NCI-H345 (cell line): ENCODE measurements around the gene RBM44.
"Not testable (repeated sequence)": the region's sequence is repeated elsewhere in the genome, so short reads cannot be mapped to it uniquely, and the experiment has no call there.

Experiments
- DNase-seq: peaks from one replicate; lab custom pipeline; 2025; lab: John Stamatoyannopoulos, UW

The RBM44 gene

GRCh38 chr2:237783678-237784077, 14.9 kb upstream of the RBM44 start:
- not testable (repeated sequence) for DNase-seq

- no peak for DNase-seq
Observed at GRCh38 chr2:237786936-237787335, 11.6 kb upstream of the RBM44 start.

- DNase-seq = no peak
Observed at GRCh38 chr2:237790353-237790752, 8.2 kb upstream of the RBM44 start.

- DNase-seq = no peak
Observed at GRCh38 chr2:237791977-237792727, 6.4 kb upstream of the RBM44 start.

GRCh38 chr2:237797253-237797652, 1.3 kb upstream of the RBM44 start:
- no peak for DNase-seq

GRCh38 chr2:237799060-237799428, 465 bp downstream of the RBM44 start:
- DNase-seq = no peak

- DNase-seq = no peak
Observed at GRCh38 chr2:237801466-237801865, 2.9 kb downstream of the RBM44 start.

GRCh38 chr2:237806334-237806733, 7.8 kb downstream of the RBM44 start:
- no peak for DNase-seq

GRCh38 chr2:237815637-237816036, 17.1 kb downstream of the RBM44 start:
- DNase-seq = no peak

GRCh38 chr2:237816531-237816930, 18.0 kb downstream of the RBM44 start:
- DNase-seq = no peak

GRCh38 chr2:237818066-237818473, 19.5 kb downstream of the RBM44 start:
- DNase-seq = no peak

GRCh38 chr2:237819231-237819630, 20.7 kb downstream of the RBM44 start:
- DNase-seq = no peak

- DNase-seq = no peak
Observed at GRCh38 chr2:237820421-237820820, 21.8 kb downstream of the RBM44 start.

GRCh38 chr2:237823544-237823943, 25.0 kb downstream of the RBM44 start:
- DNase-seq = no peak

- no peak for DNase-seq
Observed at GRCh38 chr2:237824085-237824484, 25.5 kb downstream of the RBM44 start.

GRCh38 chr2:237827421-237827987, 28.9 kb downstream of the RBM44 start:
- DNase-seq = no peak

GRCh38 chr2:237830522-237830921, 31.9 kb downstream of the RBM44 start:
- DNase-seq = no peak

GRCh38 chr2:237833546-237833945, 35.0 kb downstream of the RBM44 start:
- DNase-seq = no peak

GRCh38 chr2:237835372-237835771, 36.8 kb downstream of the RBM44 start:
- DNase-seq = no peak

GRCh38 chr2:237841051-237841450, 42.5 kb downstream of the RBM44 start:
- DNase-seq = no peak

GRCh38 chr2:237848940-237849339, 50.4 kb downstream of the RBM44 start:
- not testable (repeated sequence) for DNase-seq

- no peak for DNase-seq
Observed at GRCh38 chr2:237854295-237854694, 55.7 kb downstream of the RBM44 start.

GRCh38 chr2:237857791-237858190, 59.2 kb downstream of the RBM44 start:
- no peak for DNase-seq
